Stimulated activated CD8-positive, alpha-beta memory T cell treated with anti-CD3 and anti-CD28 coated beads, Interleukin-15, amount 100 ng/mL, for 48 hours (primary cell): ENCODE data around the gene LOC101059915.
"Not testable (repeated sequence)": the region's sequence is repeated elsewhere in the genome, so short reads cannot be mapped to it uniquely, and the experiment has no call there.

Source experiments
- DNase-seq, 2 donors: peaks; one replicate each; pipeline ENCODE4 v3.0.0-alpha.2; 2020; ENCODE audit warnings: low read depth in 2 of 2

Gene LOC101059915

GRCh38 chrX:71640002-71640401 lies 27.3 kb upstream of the LOC101059915 start:
- DNase-seq = no peak

- DNase-seq = not testable (repeated sequence)
These were observed 22.9 kb upstream of the LOC101059915 start for GRCh38 chrX:71644406-71644805.

GRCh38 chrX:71650333-71650969 lies 16.9 kb upstream of the LOC101059915 start:
- no peak for DNase-seq

DNA sequence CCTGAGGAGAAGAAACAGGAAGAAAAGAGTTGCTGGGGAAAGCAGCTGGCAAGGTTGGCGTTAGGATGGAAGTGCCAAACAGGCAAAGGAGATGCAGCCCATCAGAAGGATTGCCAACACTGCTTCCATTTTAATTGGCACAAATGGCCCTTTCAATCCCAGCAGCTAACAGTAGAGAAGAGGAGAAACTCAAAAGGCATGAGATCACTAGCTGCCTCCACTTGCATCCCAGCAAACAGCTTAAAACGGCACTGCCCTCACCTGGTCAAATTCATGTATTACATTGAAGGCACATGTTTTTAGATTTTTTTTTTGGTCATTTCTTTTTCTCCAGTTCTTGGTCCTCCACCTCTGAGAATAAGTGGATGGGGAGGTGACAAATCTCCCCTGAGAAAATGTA lies 14.9 kb upstream of the LOC101059915 start:
- peak in 1 of 2 donors; percentile 29 for DNase-seq

DNA sequence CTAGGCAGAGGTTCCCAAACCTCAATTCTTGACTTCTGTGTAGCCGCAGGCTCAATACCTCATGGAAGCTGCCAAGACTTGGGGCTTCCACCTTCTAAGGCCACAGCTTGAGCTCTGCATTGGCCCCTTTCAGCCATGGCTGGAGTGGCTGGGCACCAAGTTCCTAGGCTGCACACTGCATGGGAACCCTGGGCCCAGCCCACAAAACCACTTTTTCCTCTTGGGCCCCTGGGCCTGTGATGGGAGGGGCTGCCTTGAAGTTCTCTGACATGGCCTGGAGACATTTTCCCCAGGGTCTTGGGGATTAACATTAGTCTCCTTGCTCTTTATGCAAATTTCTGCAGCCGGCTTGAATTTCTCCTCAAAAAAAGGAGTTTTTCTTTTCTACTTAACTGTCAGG lies 14.0 kb upstream of the LOC101059915 start:
- no peak for DNase-seq

- no peak for DNase-seq
These were observed 10.1 kb upstream of the LOC101059915 start for GRCh38 chrX:71657267-71657666.

DNA sequence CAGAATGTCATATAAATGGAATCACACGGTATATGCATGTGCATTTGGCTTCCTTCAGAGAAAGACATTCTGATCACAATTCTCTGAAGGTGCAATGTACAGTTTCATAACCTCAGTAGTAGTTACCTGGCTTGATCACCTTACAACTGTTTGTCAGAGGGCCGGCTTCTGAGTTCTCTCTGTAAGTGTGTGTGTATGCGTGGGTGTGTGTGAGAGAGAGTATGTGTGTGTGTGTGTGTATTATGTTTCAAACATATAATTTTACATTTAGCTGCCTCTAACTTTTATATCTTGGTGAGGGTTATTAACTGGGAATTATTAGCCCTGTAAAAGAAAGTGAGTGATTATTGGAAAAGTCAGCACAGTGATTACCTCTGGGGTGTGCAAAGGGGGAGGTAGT lies 8.0 kb upstream of the LOC101059915 start:
- DNase-seq = no peak

DNA sequence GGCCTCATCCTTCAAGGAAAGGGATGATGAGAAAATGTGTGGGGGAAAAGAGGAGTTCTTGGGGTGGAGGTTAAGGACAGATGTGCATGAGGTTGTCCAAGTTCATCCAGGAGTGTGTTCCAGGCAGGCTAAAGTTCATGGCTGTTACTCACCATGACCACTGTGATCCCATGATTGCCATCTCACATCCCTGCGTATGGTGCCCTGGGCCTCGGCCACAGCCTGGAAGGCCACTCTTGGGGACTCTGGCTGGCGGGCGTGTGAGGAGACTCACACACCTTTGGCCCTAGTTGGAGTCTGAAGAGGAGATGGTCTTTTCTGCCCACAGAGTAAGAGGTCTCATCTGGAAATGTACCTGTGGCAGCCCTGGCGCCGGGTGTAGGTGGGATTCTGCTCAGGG lies 7.4 kb upstream of the LOC101059915 start:
- DNase-seq = no peak

- no peak for DNase-seq
These were observed 6.6 kb upstream of the LOC101059915 start for GRCh38 chrX:71660562-71661416.

DNA sequence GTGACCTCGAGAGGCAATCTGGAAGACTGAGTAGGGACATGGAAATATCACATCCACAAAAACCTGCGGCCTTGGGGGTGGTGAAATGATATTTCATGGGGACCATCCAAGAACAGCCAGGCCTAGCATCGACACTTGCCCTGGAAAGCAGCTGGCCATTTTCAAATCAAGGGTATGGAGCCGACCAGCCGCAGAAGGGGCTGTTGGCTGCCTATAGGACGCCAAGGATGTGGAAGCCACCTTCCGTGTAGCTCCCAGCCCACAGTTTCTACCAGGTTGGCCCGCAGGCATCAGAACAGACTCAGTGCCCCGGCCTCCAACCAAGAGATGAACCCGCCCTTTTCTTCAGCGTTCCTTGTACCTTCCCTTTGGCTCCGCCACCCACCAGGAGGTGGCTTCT lies 5.4 kb upstream of the LOC101059915 start:
- no peak for DNase-seq

DNA sequence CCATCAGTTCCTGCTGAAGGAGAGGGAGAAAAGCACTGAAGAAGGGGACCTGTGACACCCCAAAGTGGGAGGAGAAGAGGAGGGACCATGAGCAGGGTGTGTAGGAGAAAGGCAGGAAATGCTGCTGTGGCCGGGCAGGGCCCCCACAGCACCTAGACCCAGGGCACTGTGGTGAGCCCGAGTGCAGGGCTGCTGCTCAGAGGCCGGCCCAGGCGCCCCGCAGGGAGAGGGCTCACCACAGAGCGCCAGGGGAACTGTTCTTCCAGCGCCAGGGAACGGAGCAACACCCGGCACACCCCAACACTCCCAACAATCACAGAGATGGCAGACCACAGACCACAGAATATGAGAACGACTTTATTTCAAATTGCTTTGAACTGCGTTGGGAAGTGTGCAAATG lies 4.7 kb upstream of the LOC101059915 start:
- DNase-seq = peak in 1 of 2 donors; percentile 18

DNA sequence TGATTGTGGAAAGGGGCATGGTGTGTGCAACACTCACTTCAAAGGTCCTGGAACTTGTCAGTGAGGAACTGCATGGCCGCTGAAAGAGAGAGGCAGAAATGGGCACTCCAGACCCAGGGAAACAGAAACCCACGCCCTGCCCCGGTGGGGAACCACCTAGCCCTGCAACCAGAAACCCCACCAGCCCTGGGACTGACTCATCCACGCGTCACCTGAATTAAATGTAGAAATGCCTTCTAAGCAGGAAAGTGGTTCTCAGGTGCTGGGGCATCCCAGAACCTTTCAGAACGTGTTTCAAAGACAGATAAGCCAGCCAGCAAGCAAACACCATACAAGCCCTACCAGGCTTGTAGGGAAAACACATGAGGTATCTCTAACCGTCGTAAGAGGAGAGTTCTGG lies 4.1 kb upstream of the LOC101059915 start:
- peak; percentile 40 to 49 for DNase-seq

GRCh38 chrX:71664202-71664601 lies 3.1 kb upstream of the LOC101059915 start:
- not testable (repeated sequence) for DNase-seq

DNA sequence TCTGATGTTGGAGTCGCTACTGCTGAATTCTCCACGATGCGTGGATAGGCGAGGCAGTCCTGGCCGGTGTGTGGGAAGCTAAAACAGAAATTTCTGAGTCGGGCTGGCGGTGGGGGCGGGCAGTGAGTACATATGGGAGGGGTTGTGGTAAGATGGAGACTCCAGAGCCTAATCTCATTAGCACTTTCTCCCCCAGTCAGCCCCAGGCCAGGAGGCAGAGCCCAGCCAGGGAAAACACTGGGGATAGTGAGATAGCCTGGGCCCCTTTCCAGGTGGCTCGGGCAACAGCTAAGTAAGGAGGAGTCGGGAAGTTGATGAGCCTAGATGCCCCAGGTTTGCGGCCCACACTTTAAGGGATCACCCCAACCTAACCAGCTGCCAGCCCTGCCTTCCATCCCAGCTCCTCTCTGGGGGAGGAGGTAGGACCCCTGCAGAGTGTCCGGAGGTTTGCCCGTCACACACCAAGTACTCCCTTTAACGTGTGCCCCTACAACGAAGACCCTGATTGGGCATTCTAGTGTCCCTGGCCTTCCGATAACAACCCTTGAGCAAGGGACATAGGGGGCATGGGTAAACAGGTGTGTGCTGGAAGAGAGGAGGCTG lies 2.4 kb upstream of the LOC101059915 start:
- DNase-seq = no peak

GRCh38 chrX:71665747-71666146 lies 1.6 kb upstream of the LOC101059915 start:
- DNase-seq = no peak

- DNase-seq = no peak
These were observed 814 bp upstream of the LOC101059915 start for GRCh38 chrX:71666240-71667223.

DNA sequence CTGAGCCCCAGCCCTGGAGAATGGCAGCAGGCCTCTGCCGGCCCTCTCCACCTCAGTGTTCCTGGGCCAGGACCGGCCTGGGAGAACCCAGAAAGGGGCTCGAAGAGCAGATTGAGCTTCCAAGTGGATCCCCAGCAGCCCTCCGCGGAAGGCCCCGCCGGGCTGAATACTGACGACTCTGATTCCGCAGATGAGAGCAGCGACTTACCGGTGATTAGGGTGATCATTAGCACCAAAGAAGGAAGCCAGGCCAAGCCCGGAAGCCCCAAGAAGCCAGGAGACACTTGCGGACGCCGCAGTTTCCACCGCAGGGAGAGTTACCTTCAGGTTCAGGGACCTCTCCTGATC lies 876 bp downstream of the LOC101059915 start:
- DNase-seq = no peak

GRCh38 chrX:71669492-71669891 lies 2.1 kb downstream of the LOC101059915 start:
- no peak for DNase-seq

GRCh38 chrX:71669947-71670346 lies 2.6 kb downstream of the LOC101059915 start:
- not testable (repeated sequence) for DNase-seq

GRCh38 chrX:71671043-71671780 lies 3.9 kb downstream of the LOC101059915 start:
- peak; percentile 54 to 58 for DNase-seq

GRCh38 chrX:71671938-71672337 lies 4.6 kb downstream of the LOC101059915 start:
- DNase-seq = no peak
